NT2/D1 (cell line): ENCODE results near the gene RCAN2.

Experiments
- SUZ12 ChIP-seq: IDR thresholded peaks from 2 replicates; pipeline ENCODE4 v1.6.1; 2011; ENCODE audit not compliant: insufficient read length, insufficient read depth; ENCODE audit errors: extremely low read depth
- YY1 ChIP-seq: IDR thresholded peaks from 2 replicates; pipeline ENCODE4 v1.6.1; 2011; ENCODE audit not compliant: insufficient read length, insufficient read depth
- ZNF274 ChIP-seq: IDR thresholded peaks from 2 replicates; pipeline ENCODE4 v1.6.1; 2011; ENCODE audit warnings: mild to moderate bottlenecking, low read depth, low read length

DNA sequence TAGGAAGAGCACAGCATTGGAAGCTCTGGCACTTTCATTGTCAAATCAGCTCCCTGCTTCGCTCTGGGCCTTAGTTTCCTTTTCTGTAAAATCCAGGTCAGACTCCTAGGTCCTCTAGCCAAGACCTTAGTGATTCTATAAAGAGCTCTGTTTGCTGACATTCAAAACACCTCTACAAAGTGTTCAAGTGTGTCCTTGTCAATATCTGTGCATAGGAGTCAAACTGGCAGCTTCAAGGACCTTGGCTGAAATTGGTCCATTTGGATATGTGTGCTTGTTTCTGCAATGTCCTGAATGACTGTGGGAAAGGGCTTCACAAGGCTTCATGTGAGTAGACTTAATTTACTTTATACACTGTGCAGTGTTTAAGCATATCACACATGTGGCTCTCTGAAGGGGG lies 246.6 kb downstream of the RCAN2 start:
- no peak for TF ChIP-seq YY1
- TF ChIP-seq ZNF274 = no peak
- TF ChIP-seq SUZ12 = no peak
